ENCODE results near the gene POU2F1.
"Not testable (repeated sequence)": the region's sequence is repeated elsewhere in the genome, so short reads cannot be mapped to it uniquely, and the experiment has no call there.

The POU2F1 gene

DNA sequence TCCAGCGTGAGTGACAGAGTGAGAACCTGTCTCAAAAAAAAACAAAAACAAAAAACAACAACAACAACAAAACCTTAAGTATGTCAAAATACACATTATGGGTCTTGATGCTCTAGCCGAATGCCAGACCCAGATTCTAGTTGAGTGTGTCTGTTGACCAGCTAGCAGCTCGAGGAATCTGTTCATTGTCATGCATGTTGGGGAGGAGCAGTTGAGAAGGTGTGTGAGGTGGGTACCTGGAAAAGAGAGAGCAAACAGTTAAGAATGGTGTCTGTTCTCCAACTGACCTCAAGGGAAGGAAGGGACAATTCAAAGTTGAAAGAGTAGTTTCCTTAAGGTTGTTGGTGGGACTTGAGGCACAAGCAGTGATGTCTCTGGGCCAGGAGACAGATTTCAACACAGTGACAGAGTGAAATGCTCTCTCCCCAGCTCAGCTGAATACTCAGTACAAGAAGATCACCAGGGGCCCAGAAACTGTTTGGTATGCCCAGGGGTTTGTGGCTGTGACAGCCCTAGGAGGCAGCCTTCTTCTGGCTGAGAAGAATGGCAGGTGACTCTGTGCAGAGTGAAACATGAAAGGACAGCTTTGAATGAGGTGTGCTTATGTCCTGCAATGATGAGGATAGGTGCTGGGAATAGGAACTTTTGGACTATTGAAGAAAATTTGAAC, 14.4 kb upstream of the POU2F1 start:
- DNase-seq, result no peak

DNA sequence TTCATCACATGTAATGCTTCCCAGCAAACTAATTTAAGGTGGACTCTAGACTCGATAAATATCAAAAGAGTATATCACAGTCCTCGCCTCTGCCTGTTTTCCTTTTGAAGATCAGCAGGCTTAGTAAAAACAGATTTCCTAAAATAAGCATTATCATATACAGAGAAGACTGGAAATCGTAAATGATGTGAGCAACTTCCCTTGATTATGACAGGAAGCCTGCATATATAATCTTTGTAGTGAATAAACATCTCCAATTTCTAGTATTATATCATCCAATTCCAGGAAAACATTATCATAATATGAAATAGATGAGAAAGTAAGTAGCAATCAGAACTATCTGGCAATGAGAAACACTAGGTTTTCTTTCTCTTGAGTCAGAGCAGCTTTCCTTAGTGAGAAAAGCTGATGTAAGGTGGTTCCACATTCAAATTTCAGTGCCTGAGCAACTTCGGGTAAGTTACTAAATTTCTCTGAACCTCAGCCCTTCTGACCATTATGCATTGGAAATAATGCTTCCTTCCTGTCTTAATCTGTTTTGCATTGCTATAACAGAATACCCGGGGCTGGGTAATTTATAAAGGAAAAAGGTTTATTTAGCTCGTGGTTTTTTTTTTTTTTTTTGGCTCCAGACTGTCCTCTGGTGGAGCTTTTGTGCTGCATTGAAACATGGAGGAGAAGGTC, 12.6 kb upstream of the POU2F1 start:
- DNase-seq, result no peak

DNA sequence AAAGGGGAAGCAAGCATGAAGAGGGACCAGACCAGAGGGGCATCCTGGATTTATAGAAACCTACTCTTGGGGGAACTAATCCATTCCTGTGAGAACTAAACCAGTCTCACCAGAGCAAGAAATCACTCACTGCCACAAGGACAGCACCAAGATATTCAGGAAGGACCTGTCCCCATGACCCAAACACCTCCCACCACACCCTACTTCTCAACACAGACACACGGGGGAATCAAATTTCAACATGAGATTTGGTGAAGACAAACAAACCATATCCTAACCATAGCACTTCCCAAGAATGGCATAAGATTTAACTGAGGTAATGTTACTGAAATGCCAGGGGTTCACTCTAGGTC, 12.1 kb upstream of the POU2F1 start:
- no peak for DNase-seq

DNA sequence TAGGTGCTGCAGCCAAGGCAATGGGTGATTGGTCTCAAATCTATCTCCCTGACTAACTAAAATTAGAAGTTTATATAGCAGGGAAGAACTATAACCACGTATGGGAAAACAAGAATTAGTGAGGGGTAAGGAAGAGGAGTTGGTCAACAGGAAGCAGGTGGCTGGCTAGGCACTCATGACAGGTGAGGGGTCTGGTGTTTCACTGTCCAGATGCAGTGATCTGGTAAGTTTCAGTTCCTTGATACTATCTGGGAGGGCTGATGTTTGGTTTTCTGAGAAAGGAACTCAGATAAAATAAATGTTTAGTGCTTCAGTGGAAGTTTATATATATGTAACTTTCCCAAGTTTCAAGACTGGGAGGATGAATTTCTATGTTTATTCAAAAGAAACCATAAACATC, 11.6 kb upstream of the POU2F1 start:
- no peak for DNase-seq

DNA sequence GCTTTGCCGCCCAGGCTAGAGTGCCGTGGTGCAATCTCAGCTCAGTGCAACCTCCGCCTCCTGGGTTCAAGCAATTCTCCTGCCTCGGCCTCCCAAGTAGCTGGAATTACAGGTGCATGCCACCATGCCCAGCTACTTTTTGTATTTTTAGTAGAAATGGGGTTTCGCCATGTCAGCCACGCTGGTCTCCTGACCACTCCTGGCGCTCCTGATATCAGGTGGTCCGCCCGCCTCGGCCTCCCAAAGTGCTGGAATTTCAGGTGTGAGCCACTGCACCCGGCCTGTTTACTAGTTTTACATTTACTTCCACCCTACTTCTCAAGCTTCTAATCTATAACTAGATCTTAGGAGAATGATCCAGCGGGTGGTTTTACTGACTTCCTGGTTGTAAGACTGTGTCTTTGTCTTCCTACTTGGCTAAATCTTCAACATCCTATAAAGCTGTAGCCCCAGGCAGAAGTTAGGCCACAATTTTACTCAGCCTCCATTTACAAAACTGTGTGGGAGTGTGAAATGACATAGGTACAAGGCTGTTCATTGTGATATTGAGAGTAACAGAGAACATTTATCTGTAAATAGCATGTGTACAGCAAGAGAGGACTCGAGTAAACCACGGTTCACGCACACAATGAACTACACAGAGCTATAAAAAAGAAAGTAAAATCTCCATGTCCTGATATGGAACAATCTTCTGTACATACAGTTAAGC, 9.6 kb upstream of the POU2F1 start:
- no peak for DNase-seq

DNA sequence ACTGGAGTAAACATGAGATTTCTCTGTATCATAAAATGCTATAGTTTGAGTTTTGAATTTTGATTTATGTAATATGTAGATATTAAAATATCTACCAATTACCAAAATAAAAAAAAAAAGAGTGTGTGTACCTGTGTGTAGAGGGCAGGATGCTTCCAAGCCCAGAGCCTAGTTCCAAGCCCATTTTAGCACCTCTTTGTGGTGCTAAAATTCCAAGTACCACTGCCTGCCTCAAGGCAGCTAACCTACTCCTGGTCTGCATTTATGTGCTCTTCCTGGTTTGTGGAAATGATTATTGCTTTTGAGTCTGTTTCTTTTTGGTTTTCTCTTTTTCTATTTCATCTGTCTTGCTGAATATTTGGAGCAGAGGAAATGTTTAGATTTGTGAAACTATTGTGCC, 8.7 kb upstream of the POU2F1 start:
- DNase-seq, result no peak

DNA sequence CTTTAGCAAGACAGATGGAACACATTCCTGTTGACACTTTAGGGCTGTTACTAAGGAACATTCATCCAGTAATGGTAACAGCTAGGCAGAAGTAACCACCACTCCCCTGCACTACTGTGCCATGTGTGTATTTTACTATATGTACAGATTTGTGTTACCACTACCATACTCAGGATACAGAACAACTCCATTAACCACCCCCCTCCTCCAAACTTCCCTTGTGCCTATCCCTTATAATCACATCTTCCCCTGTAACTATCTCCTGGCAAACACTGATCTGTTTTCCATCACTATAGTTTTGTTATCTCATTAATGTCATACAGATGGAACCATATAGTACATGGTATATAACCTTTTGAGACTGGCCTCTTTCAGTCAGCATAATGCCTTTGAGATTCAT, 3.9 kb upstream of the POU2F1 start:
- no peak for DNase-seq

DNA sequence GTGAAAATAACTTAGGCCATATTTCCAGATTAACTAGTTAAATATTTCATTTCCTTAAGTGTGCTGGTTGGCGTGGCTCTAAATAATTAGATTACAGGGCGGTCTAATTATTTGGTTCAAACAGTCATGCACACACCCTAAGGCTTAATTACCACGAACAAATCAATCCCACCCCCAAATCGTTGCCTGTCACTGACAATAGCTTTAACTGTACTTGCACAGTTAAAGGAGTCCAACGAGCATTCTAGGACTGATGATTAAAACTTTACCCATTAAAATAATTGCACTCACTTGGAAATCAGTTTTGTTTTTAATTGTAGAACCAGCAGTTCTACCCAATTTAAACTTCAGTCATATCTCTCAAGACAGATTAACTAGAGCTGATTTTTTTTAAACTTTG, 1.5 kb upstream of the POU2F1 start:
- no peak for DNase-seq

DNA sequence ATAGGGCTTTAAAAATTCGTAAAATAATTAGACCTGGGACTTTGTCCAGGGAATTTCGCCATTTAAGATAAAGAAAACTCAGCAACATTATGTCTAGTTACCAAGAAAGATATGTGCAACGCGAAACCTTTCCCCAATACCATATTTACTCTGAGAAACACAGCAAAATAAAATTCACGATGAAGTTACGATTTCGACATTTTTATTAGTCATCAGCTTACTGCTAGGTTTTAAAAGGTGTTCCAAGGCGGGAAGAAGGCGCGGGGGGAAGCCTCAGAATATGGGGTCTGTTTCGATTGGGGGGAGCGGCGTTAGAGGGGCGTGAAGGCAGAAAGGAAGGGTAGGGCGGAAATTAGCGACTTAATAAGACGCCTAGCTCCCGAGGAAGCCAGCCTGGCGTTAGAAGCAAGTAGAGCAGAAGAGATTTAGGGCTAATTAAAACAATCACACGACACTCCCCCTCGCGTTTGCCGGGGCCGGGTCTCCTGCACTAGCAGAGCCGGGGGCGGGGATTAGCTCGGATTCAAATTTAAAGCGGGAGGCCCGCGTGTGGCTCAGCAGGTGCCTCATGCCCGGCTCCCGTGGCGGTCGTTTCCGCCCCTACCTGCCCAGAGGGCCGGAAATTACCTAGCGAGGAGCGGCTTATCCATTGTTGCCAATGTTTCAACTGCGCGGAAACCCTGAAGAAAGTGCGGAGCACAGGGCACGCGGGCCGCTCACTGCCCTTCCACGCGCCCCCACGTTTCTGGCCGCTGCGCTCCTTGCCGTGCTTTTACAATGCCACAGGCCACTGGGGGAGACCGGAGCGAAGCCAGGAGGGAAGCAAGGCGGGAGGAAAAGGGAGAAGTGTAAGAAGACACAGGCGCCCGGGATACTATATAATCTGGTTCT, 795 bp upstream of the POU2F1 start:
- peak; percentile 81 for DNase-seq

DNA sequence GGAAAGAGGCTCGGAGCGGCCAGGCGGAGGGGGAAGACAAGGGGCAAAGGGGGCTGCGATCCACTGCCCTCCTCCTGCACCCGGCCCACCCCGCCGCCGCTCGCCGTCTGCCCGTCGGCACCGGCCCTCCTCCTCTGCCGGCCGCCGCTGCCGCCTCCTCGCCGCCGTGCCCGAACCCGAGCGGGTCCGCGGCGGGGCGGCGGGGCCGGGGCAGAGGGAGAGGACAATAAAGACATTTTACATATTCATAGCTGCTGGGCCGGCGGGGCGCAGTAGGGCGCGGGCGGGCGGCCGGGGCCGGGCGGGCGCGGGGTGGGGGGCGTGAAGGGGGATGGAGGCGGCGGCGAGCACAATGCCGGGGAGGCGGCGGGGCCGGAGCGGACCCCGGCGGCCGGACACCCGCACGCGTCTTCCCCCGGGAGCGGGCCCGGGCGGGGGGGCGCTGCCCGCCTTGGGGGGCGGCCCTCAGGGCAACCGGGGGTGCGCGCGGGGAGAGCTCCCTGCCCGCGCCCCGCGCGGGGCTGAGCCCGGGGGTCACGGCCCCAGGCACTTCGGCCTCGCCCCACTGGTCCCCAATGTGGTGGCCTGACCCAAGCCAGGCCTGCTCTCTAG, 546 bp downstream of the POU2F1 start:
- DNase-seq, result no peak

DNA sequence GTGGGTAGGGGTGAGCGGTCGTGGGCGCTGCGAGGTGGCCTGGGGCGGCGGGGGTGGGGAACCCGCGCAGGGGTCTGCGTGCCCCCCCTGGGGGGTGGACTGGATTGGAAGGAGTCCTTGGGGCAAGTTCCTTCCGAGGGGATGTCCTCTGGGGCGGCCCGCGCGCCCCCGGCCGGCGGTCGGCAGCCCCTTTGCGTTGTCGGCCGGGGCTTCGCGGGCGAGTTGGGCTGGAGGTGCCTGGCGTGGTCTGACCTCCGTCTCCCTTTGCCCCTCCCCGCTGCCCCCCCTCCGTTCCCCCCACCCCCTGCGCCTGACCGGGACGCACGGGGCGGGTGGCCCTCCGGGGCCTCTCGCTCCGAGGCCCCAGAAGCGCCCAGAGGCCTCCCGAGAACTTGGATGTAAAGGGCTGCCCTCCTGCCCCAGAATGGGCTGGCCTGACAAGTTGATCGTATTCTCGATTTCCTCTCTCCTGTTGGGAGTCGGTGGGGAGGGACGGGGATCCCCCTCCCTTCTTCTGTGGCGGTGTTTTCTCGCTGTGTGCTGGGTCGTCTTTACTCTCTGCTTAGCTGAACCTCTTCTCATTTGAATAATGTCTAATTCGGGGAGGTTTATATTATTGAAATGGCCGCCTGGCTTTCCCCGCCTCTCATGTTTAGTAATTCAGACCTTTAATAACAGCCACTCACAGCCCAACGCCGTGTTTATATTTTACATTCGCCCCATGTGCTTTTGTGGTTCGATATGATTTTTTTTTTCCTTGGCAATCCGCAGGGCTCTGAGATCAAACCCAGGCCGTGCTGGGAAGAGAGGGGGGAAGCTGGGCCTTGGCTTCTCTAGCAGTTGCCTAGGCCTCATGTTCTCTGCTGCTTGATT, 1.3 kb downstream of the POU2F1 start:
- peak; percentile 41 for DNase-seq

DNA sequence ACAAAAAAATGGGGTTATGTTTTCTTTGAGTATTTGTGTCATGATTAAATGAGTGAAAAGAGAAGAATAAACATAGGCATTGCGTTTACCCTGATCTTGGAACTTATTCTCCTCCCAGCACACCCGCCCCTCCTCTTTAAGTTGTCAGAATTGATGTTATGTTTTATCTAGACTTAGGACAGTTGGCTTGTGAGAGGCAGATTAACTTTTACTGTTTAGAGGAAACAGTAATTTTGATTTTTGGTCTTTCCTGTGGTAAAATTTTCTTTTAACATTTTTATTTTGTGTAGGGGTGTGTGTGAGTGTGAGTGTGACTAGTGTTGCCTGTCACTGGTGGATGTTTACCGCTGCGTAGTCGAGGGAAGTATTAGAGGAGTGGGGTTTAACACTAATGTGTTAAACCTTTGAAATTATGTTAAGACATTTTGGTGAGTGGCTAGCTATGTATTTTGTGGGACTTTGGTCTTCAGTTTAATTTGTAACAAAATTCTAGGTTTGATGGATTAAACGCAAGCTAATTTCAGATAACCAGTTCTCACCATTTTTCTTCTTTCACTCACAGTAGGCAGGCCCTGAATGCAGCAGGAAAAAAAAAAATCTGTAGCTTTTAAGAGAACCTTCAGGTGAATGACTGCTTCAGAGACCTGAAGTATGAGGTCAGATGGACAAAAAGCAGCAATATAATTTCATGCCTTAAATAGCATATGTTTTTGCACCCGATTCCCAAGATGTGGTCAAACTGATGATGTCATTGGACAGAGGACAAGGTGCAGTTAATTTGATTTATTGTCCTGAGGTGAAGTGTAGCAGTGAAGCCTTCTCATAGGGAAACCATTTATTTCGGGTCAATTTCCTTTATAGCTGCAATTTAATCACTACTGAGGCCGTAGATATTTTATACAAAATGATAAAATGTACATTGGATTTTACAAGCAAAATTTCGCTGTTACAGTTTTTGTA, 2.7 kb downstream of the POU2F1 start:
- no peak for DNase-seq

DNA sequence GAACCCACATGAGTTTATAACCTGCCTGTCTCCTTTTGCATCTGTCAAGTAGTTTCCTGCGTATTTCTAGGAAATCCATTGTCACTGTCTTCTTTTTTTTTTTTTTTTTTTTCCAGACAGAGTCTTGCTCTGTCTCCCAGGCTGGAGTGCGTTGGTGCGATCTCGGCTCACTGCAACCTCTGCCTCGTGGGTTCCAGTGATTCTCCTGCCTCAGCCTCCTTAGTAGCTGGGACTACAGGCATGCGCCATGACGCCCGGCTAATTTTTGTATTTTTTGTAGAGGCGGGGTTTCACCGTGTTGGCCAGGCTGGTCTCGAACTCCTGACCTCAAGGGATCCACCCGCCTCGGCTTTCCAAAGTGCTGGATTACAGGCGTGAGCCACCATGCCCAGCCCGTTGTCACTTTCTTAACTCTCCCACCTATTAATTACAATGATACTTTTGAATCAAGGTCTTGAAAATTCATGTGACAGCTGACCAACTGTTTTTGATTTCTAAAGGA, 4.1 kb downstream of the POU2F1 start:
- not testable (repeated sequence) for DNase-seq

DNA sequence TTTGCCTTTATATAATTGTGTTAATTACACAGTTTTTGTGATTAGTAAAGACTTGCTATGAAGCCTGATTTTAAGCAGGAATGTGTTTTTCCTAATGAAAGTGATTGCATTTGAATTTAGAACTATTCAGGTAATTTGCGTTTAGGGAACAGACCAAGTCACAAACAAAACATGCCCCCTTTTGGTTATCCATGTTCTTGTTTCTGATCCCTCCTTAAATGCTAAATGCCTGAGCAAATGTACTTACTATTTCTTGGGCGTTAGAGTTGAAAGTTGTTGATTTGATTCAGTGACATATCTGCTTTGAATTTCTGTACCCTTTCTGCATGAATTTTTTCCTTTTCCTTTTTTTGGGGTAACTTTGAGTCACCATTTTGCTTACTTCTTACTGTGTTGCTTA, 5.2 kb downstream of the POU2F1 start:
- no peak for DNase-seq

DNA sequence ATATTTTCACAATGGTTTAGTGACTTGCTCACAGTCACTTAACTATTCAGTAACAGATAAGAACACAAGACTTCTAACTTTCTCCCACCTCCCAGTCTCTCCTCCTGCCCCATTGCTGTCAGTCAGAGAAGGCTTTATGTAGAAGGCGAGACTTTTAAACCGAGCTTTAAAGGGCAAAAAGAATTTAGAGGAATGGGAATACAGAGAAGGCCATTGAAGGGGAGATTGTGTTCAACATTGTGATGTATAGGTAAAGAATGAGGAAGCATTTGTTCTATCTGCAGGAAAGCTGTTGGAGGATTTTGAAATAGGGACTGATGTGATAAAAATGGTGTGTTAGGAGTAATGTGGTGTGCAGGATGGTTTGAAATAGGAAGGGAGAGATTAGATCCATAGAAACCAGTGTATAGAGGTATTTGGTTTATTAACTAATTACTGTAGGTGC, 7.3 kb downstream of the POU2F1 start:
- DNase-seq, result no peak

DNA sequence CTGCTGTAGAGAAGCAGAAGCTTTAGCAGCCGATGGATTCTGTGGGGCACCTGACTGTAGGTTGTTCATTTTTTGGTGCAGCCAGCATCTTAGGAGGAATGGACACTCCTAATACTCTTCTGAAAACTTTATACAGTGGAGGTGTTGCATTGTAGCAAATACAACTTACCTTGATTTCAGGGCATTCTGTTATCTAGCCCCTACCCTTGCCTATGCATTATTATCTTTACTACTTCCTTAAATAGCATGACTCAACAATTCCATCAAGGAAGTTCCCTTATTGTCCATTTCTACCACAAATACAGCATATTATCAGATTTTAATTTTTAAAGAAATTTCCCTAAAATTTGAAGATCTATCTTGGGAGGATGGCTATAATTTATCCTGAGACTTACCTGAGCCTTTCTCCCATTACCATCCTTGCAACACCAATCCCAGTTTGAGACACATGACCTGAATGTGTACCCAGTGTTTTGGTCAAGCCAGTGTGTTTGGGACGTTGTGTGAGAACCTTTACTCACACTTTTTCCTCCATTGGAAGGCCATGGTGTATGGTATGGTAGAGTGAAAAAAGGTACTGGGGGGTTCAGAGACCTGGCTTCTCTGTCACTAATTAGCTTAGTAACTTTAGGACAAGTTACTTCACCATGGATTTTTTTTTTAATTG, 9.2 kb downstream of the POU2F1 start:
- no peak for DNase-seq

DNA sequence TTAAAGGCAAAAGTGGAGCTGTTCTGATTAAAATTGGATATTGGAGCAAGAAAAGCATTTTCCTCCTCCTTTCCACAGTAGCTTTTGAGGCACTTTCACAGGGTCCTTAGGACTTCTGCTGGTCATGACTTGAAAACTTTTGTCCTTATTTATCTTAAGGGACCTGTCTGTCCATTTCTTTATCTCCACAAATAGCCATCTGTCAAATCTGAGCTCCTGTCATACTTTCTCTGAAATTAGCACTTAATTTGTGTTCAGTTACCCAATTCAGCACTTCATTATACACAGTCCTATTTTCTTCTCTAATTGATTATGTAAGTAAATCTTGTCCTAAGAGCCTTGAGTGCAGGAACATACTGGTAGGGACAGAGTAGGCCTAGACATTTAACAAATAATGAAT, 9.8 kb downstream of the POU2F1 start:
- DNase-seq, result no peak

DNA sequence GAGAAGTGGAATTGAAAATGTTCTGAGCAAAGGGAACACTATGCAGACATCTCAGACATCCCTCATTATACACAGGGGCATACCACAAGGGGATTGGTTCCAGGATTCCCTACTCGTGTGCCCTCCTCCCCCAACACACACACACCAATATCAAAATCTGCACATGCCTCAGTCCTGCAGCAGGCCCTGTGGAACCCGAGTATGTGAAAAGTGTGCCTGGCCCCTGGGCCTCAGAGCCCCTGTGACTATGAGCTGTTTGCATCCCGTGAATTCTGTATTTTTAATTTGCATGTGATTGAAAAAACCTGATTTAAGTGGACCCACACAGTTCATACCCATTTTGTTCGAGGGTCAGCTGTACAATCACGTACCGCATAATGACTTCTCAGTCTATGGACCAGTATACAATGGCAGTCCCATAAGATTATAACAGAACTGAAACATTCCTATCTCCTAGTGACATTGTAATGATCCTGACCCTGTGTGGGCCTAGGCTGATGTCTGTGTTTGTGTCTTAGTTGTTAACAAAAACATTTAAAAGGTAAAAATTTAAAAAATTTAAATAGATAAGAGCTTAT, 11.3 kb downstream of the POU2F1 start:
- no peak for DNase-seq

DNA sequence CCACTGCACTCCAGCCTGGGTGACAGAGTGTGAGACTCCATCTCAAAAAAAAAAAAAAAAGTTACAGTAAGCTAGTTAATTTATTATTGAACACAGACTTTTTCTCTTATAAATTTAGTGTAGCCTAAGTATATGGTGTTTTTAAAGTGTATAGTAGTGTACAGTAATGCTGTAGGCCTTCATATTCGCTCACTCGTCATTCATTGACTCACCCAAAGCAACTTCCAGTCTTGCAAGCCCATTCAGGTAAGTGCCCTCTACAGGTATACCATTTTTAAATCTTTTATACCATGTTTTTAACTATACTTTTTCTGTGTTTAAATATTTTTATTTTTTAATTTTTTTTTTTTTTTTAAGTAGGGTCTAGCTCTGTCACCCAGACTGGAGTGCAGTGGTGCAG, 12.1 kb downstream of the POU2F1 start:
- no peak for DNase-seq
